Chondrocyte (in vitro differentiated cells): ENCODE data around the gene MTG1. TPM values are rescaled to one million over a fixed set of nuclear protein-coding genes. Genes with fewer than 3 reads are reported as not detected.
"Not testable (repeated sequence)": the region's sequence is repeated elsewhere in the genome, so short reads cannot be mapped to it uniquely, and the experiment has no call there.

Experiments used
- DNase-seq: peaks from one replicate; pipeline ENCODE4 v3.0.0; 2021; ENCODE audit warnings: mixed read lengths, low spot score
- H3K27ac Mint-ChIP-seq: one replicate; pipeline ENCODE4 v1.8.0; 2021; ENCODE audit warnings: mild to moderate bottlenecking, moderate library complexity, mixed read lengths; ENCODE audit not compliant: unreplicated experiment
- H3K27me3 Mint-ChIP-seq: 2 replicates; pipeline ENCODE4 v1.8.0; 2021; ENCODE audit warnings: low read depth, mixed read lengths
- H3K36me3 Mint-ChIP-seq: 2 replicates; pipeline ENCODE4 v1.8.0; 2021; ENCODE audit warnings: low read depth, mixed read lengths
- H3K4me1 Mint-ChIP-seq: 2 replicates; pipeline ENCODE4 v1.8.0; 2021; ENCODE audit warnings: low read depth, mild to moderate bottlenecking, mixed read lengths
- H3K4me3 Mint-ChIP-seq: one replicate; pipeline ENCODE4 v1.8.0; 2021; ENCODE audit warnings: mild to moderate bottlenecking, moderate library complexity, mixed read lengths; ENCODE audit not compliant: unreplicated experiment
- H3K9me3 Mint-ChIP-seq: 2 replicates; pipeline ENCODE4 v1.8.0; 2021; ENCODE audit warnings: low read depth, mixed read lengths
- total RNA-seq: library from RNA; stranded (reverse); gene quantifications from 3 replicates; pipeline ENCODE4 v1.2.1, GENCODE V29; 2021
- TF ChIP-seq, protein P1 (sequence below): fragments of 200-600 bp; sonication (generic); IDR thresholded peaks from 2 replicates; pipeline ENCODE4 v1.5.0; 2021; ENCODE audit warnings: antibody characterized with exemption, mild to moderate bottlenecking, moderate library complexity

MTG1 gene
- total RNA-seq, 1 donor from 2014 or later = 36.7 TPM

DNA sequence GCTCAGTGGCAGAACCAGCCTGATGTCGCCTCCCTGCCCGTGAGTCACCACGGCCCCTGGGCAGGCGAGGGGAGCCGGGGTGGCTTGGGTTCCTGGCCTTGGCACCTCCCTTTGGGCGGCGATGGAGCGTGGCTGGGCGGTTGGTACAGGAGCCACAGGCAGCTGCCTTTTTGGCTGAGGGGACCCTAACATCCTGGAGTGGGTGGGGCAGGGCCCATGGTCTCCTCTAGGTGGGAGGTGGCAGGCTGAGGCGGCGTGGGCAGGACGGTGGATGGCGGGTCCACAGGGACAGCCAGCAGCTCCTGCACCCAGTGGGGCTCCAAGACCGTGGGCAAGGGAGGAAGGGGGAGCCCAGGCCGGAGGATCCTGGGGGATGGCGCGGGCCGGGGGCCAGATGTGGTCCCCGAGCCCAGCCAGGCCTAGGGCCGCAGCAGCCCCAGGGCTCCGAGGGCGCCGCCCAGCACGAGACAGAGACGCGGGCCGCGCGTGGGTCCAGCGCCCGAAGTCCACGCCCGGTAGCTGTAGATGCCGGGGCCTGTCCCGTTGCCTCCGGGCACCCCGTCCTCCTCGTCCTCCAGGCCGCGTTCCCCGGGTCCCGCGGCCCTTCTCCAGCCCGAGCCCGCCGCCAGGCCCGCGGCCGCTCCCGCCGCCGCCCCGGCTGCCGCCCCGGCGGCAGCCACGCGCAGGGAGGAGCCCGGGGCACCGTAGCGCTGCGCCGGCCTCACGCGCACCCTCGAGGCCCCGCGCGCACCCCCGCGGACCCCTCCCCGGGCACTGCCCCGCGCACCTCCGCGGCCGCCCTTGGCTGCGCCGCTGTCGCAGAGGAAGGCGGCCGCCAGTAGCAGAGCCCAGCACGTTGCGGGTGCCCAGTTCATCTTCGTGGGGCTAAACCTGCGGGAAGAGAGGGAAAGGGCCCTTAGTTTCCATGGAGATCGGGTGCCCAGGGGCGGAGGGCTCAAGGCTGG, 29.1 kb downstream of the MTG1 start:
- Mint-ChIP-seq H3K27ac (no peak overlapping the region), H3K36me3 (peaks cover 5% of the 10 kb centered on the region), H3K4me1 (no peaks in the 10 kb centered on the region), H3K27me3 (no peaks in the 10 kb centered on the region), H3K4me3 (peak overlapping the region; percentile 67), H3K9me3 (no peaks in the 10 kb centered on the region)
- TF ChIP-seq, protein P1, sequence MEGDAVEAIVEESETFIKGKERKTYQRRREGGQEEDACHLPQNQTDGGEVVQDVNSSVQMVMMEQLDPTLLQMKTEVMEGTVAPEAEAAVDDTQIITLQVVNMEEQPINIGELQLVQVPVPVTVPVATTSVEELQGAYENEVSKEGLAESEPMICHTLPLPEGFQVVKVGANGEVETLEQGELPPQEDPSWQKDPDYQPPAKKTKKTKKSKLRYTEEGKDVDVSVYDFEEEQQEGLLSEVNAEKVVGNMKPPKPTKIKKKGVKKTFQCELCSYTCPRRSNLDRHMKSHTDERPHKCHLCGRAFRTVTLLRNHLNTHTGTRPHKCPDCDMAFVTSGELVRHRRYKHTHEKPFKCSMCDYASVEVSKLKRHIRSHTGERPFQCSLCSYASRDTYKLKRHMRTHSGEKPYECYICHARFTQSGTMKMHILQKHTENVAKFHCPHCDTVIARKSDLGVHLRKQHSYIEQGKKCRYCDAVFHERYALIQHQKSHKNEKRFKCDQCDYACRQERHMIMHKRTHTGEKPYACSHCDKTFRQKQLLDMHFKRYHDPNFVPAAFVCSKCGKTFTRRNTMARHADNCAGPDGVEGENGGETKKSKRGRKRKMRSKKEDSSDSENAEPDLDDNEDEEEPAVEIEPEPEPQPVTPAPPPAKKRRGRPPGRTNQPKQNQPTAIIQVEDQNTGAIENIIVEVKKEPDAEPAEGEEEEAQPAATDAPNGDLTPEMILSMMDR = no peak
- DNase-seq = no peak

DNA sequence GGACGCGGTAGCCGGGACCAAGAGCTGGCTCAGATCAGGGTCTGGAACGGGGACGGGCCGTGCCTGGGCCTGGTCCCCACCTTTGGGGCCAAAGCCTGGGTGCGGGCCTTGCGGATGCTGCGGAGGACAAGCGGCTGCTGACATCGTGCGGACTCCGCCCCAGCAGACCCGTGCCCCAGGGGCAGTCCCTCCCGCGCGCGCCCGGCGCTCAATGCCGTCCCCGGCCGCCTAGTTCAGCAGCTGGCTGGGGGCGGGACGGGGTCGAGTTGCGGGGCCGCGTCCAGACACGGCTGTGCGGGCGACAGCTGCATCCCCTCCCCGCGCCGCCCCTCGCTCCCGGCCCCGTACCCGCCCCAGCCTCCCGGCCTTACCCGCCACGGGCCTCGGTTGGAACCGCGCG, 30.1 kb downstream of the MTG1 start:
- not testable (repeated sequence) for H3K36me3 Mint-ChIP-seq, H3K4me3 Mint-ChIP-seq, DNase-seq, H3K4me1 Mint-ChIP-seq, H3K27me3 Mint-ChIP-seq, H3K27ac Mint-ChIP-seq, H3K9me3 Mint-ChIP-seq

DNA sequence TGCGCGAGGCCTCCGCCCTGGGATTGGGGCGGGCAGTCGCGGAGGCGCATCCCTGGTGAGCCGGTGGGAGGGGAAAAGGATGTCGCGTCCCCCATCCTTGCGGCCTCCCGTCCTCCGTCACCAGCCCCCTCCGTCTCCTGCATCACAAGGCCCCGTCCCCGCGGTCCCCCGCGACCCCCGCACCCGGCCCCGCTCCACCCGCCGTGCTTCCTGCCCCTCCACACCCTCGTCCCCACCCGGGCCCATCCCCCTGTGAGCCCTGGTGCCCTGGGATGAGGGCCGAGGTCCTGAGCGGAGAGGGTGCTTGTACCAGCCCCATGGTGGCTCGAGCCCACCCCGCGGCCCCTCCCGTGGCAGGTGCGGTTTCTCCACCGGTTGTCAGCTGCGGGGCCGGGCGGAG, 30.6 kb downstream of the MTG1 start, which contains the start of gene SPRN:
Gene SPRN, minus strand, starts transcription at position 25 of the 400 bp plus-strand sequence. CDS start 944 bp downstream, outside the sequence.
- not testable (repeated sequence) for H3K27ac Mint-ChIP-seq, DNase-seq, H3K4me1 Mint-ChIP-seq, H3K27me3 Mint-ChIP-seq, H3K9me3 Mint-ChIP-seq, H3K36me3 Mint-ChIP-seq
- peak within 1 kb of the TSS; percentile 67 for H3K4me3 Mint-ChIP-seq

DNA sequence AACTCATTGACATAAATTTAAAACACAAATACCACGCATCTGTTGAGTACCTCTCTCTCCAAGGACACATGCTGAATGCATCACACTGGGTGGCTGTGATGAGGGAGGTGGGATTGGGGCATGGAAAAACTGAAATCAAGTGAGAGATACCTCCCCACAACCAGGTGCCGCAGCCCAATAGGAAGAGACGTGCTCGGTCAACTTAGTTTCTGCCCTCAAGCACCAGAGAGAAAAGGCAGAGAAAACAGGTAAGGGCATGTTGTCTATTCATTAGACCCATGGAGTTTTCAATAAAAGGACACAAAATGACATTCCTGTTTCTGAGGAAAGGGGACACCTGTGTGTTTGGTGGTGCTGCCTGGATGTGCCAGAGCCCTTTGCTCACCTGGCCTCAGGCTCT, 35.6 kb downstream of the MTG1 start:
- not testable (repeated sequence) for H3K27ac Mint-ChIP-seq, H3K4me1 Mint-ChIP-seq, H3K9me3 Mint-ChIP-seq, H3K27me3 Mint-ChIP-seq, DNase-seq, H3K36me3 Mint-ChIP-seq, H3K4me3 Mint-ChIP-seq

DNA sequence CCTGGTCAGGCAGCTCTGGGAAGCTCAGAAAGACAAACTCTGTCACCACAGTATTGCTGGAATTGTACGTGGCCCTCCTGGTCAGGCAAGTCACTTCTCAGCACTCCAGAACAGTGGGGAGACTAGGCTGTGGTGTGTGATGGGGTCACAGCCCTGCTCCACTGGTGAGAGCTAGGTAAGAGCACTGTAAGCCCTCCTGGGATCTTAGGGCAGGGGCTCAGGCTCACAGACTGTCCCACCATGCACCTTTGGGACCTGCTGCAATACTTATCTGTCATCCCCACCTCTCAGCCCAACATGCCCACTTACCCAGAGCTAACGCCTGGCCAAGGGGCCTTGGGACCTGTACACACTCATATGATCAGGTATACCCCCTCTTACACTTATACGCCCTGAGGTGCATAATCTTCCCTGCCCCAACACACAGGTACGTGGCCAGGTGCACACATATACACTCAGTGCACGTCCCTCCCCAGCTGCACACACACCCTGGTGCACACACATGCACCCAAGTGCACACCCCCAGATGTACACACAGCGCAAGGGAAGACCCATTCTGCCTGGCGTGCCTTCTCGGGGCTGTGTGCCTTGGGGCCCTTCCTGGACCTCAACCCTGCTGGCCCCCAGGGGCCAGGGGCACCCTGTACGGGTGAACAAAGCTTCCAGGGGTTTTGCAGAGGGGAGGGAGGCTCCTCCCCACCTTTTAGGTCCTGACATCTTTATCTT, 38.1 kb downstream of the MTG1 start:
- not testable (repeated sequence) for DNase-seq, H3K4me3 Mint-ChIP-seq, H3K4me1 Mint-ChIP-seq, H3K27me3 Mint-ChIP-seq, H3K9me3 Mint-ChIP-seq, H3K27ac Mint-ChIP-seq, H3K36me3 Mint-ChIP-seq

DNA sequence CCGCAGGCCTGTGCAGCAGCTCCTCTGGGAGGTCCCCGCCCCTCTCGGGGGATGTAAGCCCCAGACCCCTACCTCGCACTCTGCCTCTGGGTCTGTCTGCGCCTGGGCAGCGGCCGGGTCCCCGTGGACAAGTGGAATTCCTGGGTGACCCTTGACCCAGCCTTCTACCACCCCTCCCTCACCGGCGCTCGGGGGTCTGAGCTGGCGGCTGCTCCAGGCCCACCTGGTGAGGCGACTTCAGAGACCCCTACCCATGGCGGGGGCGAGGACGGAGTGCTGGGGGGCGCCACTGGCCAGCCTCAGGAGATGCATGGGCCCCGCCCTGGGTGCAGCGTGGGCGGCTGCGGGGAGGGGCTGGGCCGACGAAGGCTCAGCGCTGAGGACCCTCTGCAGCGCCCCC, 38.8 kb downstream of the MTG1 start:
- H3K4me3 Mint-ChIP-seq, H3K27ac Mint-ChIP-seq, H3K4me1 Mint-ChIP-seq, H3K27me3 Mint-ChIP-seq, H3K9me3 Mint-ChIP-seq, DNase-seq, H3K36me3 Mint-ChIP-seq: not testable (repeated sequence)

DNA sequence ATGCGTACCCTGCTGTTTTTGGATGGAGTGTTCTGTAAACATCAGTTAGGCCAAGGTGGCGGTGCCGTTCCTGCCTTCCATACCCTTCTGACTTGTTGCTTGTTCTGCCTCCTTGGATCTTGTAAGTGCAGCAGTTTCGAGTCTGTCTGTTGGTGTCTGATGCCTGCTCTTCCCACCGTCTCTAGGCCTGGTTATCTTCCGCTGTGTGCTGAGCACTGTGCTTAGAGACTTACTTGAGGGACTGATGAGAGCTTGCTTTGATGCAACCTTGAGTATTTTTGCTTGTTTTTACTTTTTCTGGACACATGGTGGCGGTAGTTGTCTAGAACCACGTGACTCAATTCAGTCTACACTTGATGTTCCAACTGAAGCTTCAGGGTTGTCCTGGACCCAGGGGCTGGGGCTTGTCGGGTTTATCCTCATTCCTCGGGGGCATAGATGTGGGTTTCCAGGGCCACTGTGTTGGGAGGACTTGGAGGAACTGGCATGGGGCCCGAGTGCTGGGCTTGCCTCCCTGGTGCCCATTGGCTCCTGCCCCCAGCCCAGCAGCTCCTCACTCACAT, 44.8 kb downstream of the MTG1 start:
- H3K9me3 Mint-ChIP-seq = peaks cover 3% of the 10 kb centered on the region
- TF ChIP-seq, protein P1 = peak; percentile 58
- H3K27me3 Mint-ChIP-seq = no peaks in the 10 kb centered on the region
- DNase-seq = no peak
- H3K4me1 Mint-ChIP-seq = no peaks in the 10 kb centered on the region
- no peak overlapping the region for H3K27ac Mint-ChIP-seq
- H3K4me3 Mint-ChIP-seq = no peak overlapping the region
- H3K36me3 Mint-ChIP-seq = peaks cover 7% of the 10 kb centered on the region
